Measurements from ENCODE around the gene MARVELD1.

The MARVELD1 gene

GRCh38 chr10:97707134-97707861 is 6.2 kb upstream of the MARVELD1 start:
- Histone ChIP-seq H3K23ac (ENCODE audit: low read length) (no peak overlapping the region), H3K9ac (ENCODE audit: low read length) (no peak overlapping the region), H3K9me3 (ENCODE audit: insufficient read depth, low read depth, low read length) (no peaks in the 10 kb centered on the region), H3K14ac (ENCODE audit: low read length) (no peak overlapping the region), H3K4me1 (ENCODE audit: control insufficient read depth in 1 of 2, insufficient read depth in 2 of 2, low read length in 2 of 2) (peaks cover 2 to 3% of the 10 kb centered on the region in 2 experiments), H2BK120ac (ENCODE audit: insufficient read depth, low read length, poor library complexity) (no peak overlapping the region), H4K12ac (ENCODE audit: low read depth, low read length) (no peak overlapping the region), H2AFZ (ENCODE audit: insufficient read depth, low read length, poor library complexity) (no peak overlapping the region), H4K91ac (ENCODE audit: low read depth, low read length) (no peak overlapping the region), H3K4me3 (ENCODE audit: low read depth, low read length) (no peak overlapping the region), H3K27ac (ENCODE audit: low read depth, low read length) (no peak overlapping the region), H3K4me2 (ENCODE audit: low read length) (no peak overlapping the region), H4K8ac (ENCODE audit: low read depth, low read length) (no peak overlapping the region), H3K36me3 (ENCODE audit: control insufficient read depth in 1 of 2, insufficient read depth in 2 of 2, low read length in 2 of 2) (no peaks in the 10 kb centered on the region), H2BK12ac (ENCODE audit: low read length) (no peak overlapping the region), H3K18ac (ENCODE audit: low read length) (no peak overlapping the region), H3K79me2 (ENCODE audit: control insufficient read depth, insufficient read depth, low read length, poor library complexity) (no peaks in the 10 kb centered on the region), H2BK5ac (ENCODE audit: low read depth, low read length, poor library complexity) (no peak overlapping the region), H2AK5ac (ENCODE audit: low read length) (no peak overlapping the region), H3K27me3 (ENCODE audit: insufficient read depth, low read length) (no peaks in the 10 kb centered on the region), H3K79me1 (ENCODE audit: low read length) (no peaks in the 10 kb centered on the region), H3K4ac (ENCODE audit: low read depth, low read length) (no peak overlapping the region)
- no CpG with 5 or more reads among the region's 11 CpGs for WGBS (ENCODE audit: extremely low coverage, insufficient coverage, insufficient read length)
- no peak for DNase-seq

GRCh38 chr10:97708167-97708566 is 5.4 kb upstream of the MARVELD1 start:
- H2BK120ac ChIP-seq (ENCODE audit: insufficient read depth, low read length, poor library complexity) = no peak overlapping the region
- peaks cover 3% of the 10 kb centered on the region for H3K79me1 ChIP-seq (ENCODE audit: low read length)
- H2AFZ ChIP-seq (ENCODE audit: insufficient read depth, low read length, poor library complexity) = no peak overlapping the region
- no peak overlapping the region for H3K4me2 ChIP-seq (ENCODE audit: low read length)
- no peak overlapping the region for H4K91ac ChIP-seq (ENCODE audit: low read depth, low read length)
- H3K9me3 ChIP-seq (ENCODE audit: insufficient read depth, low read depth, low read length) = no peaks in the 10 kb centered on the region
- no peak overlapping the region for H3K23ac ChIP-seq (ENCODE audit: low read length)
- H3K4me1 ChIP-seq (ENCODE audit: control insufficient read depth in 1 of 2, insufficient read depth in 2 of 2, low read length in 2 of 2) = peaks cover 6% of the 10 kb centered on the region in 2 experiments
- H3K27me3 ChIP-seq (ENCODE audit: insufficient read depth, low read length) = no peaks in the 10 kb centered on the region
- H2BK5ac ChIP-seq (ENCODE audit: low read depth, low read length, poor library complexity) = no peak overlapping the region
- no peak overlapping the region for H3K9ac ChIP-seq (ENCODE audit: low read length)
- no peak overlapping the region for H3K4ac ChIP-seq (ENCODE audit: low read depth, low read length)
- H3K27ac ChIP-seq (ENCODE audit: low read depth, low read length) = no peak overlapping the region
- H4K8ac ChIP-seq (ENCODE audit: low read depth, low read length) = no peak overlapping the region
- H3K36me3 ChIP-seq (ENCODE audit: control insufficient read depth in 1 of 2, insufficient read depth in 2 of 2, low read length in 2 of 2) = no peaks in the 10 kb centered on the region
- H3K4me3 ChIP-seq (ENCODE audit: low read depth, low read length) = no peak overlapping the region
- H3K79me2 ChIP-seq (ENCODE audit: control insufficient read depth, insufficient read depth, low read length, poor library complexity) = peaks cover 2% of the 10 kb centered on the region
- no peak overlapping the region for H3K18ac ChIP-seq (ENCODE audit: low read length)
- DNase-seq = peak in 1 of 2 donors; percentile 56
- no peak overlapping the region for H2BK12ac ChIP-seq (ENCODE audit: low read length)
- H4K12ac ChIP-seq (ENCODE audit: low read depth, low read length) = no peak overlapping the region
- no CpG with 5 or more reads among the region's 2 CpGs for WGBS (ENCODE audit: extremely low coverage, insufficient coverage, insufficient read length)
- H2AK5ac ChIP-seq (ENCODE audit: low read length) = no peak overlapping the region
- no peak overlapping the region for H3K14ac ChIP-seq (ENCODE audit: low read length)

- Histone ChIP-seq H3K14ac (ENCODE audit: low read length) (no peak overlapping the region), H3K4me1 (ENCODE audit: control insufficient read depth in 1 of 2, insufficient read depth in 2 of 2, low read length in 2 of 2) (peaks cover 7 to 9% of the 10 kb centered on the region in 2 experiments), H3K9me3 (ENCODE audit: insufficient read depth, low read depth, low read length) (no peaks in the 10 kb centered on the region), H4K8ac (ENCODE audit: low read depth, low read length) (no peak overlapping the region), H3K23ac (ENCODE audit: low read length) (no peak overlapping the region), H2BK12ac (ENCODE audit: low read length) (no peak overlapping the region), H3K4me2 (ENCODE audit: low read length) (no peak overlapping the region), H2AK5ac (ENCODE audit: low read length) (no peak overlapping the region), H4K91ac (ENCODE audit: low read depth, low read length) (no peak overlapping the region), H3K9ac (ENCODE audit: low read length) (no peak overlapping the region), H3K4me3 (ENCODE audit: low read depth, low read length) (no peak overlapping the region), H2BK5ac (ENCODE audit: low read depth, low read length, poor library complexity) (no peak overlapping the region), H2AFZ (ENCODE audit: insufficient read depth, low read length, poor library complexity) (no peak overlapping the region), H3K27ac (ENCODE audit: low read depth, low read length) (no peak overlapping the region), H2BK120ac (ENCODE audit: insufficient read depth, low read length, poor library complexity) (no peak overlapping the region), H3K18ac (ENCODE audit: low read length) (no peak overlapping the region), H4K12ac (ENCODE audit: low read depth, low read length) (no peak overlapping the region), H3K4ac (ENCODE audit: low read depth, low read length) (no peak overlapping the region), H3K79me2 (ENCODE audit: control insufficient read depth, insufficient read depth, low read length, poor library complexity) (peaks cover 8% of the 10 kb centered on the region), H3K79me1 (ENCODE audit: low read length) (peaks cover 10% of the 10 kb centered on the region), H3K27me3 (ENCODE audit: insufficient read depth, low read length) (no peaks in the 10 kb centered on the region), H3K36me3 (ENCODE audit: control insufficient read depth in 1 of 2, insufficient read depth in 2 of 2, low read length in 2 of 2) (no peaks in the 10 kb centered on the region)
- peak; percentile 58 to 73 for DNase-seq
- no CpG with 5 or more reads among the region's 18 CpGs for WGBS (ENCODE audit: extremely low coverage, insufficient coverage, insufficient read length)
These were observed 4.3 kb upstream of the MARVELD1 start for GRCh38 chr10:97708976-97709946.

GRCh38 chr10:97711640-97712572 is 1.6 kb upstream of the MARVELD1 start:
- Histone ChIP-seq H3K9ac (ENCODE audit: low read length) (no peak overlapping the region), H3K27me3 (ENCODE audit: insufficient read depth, low read length) (no peaks in the 10 kb centered on the region), H3K18ac (ENCODE audit: low read length) (no peak overlapping the region), H3K36me3 (ENCODE audit: control insufficient read depth in 1 of 2, insufficient read depth in 2 of 2, low read length in 2 of 2) (peaks cover 0 to under 1% of the 10 kb centered on the region in 2 experiments), H3K79me1 (ENCODE audit: low read length) (peaks cover 14% of the 10 kb centered on the region), H3K14ac (ENCODE audit: low read length) (no peak overlapping the region), H4K12ac (ENCODE audit: low read depth, low read length) (no peak overlapping the region), H3K4me2 (ENCODE audit: low read length) (no peak overlapping the region), H3K4me1 (ENCODE audit: control insufficient read depth in 1 of 2, insufficient read depth in 2 of 2, low read length in 2 of 2) (peaks cover 10 to 16% of the 10 kb centered on the region in 2 experiments), H3K4me3 (ENCODE audit: low read depth, low read length) (no peak overlapping the region), H3K27ac (ENCODE audit: low read depth, low read length) (no peak overlapping the region), H2BK120ac (ENCODE audit: insufficient read depth, low read length, poor library complexity) (no peak overlapping the region), H3K79me2 (ENCODE audit: control insufficient read depth, insufficient read depth, low read length, poor library complexity) (peaks cover 12% of the 10 kb centered on the region), H2AFZ (ENCODE audit: insufficient read depth, low read length, poor library complexity) (no peak overlapping the region), H3K23ac (ENCODE audit: low read length) (no peak overlapping the region), H2BK12ac (ENCODE audit: low read length) (no peak overlapping the region), H2AK5ac (ENCODE audit: low read length) (no peak overlapping the region), H2BK5ac (ENCODE audit: low read depth, low read length, poor library complexity) (no peak overlapping the region), H3K4ac (ENCODE audit: low read depth, low read length) (no peak overlapping the region), H4K8ac (ENCODE audit: low read depth, low read length) (no peak overlapping the region), H4K91ac (ENCODE audit: low read depth, low read length) (no peak overlapping the region), H3K9me3 (ENCODE audit: insufficient read depth, low read depth, low read length) (no peaks in the 10 kb centered on the region)
- no peak for DNase-seq
- no CpG with 5 or more reads among the region's 9 CpGs for WGBS (ENCODE audit: extremely low coverage, insufficient coverage, insufficient read length)

Measured in trophoblast cell (in vitro differentiated cells and primary cell).